Fibroblast of the aortic adventitia (primary cell): ENCODE measurements around the gene CD200R1L. TPM values are rescaled to one million over a fixed set of nuclear protein-coding genes. Genes with fewer than 3 reads are reported as not detected.

ENCODE experiments used
- DNase-seq: peaks from one replicate; pipeline ENCODE4 v3.0.0-alpha.2; 2010; ENCODE audit warnings: low read depth
- H3K4me3 ChIP-seq: 2 replicates; pipeline ENCODE4 v1.5.1; 2011; ENCODE audit warnings: low read depth, mild to moderate bottlenecking, control low read depth, low read length, moderate library complexity
- total RNA-seq: library from RNA; depleted of rRNA; stranded (reverse); fragments of >200 nt; gene quantifications from 2 replicates; pipeline ENCODE4 v1.2.3, GENCODE V29; 2012; ENCODE audit warnings: low replicate concordance
- TF ChIP-seq, protein P1 (sequence below): IDR thresholded peaks from 2 replicates; pipeline ENCODE4 v1.5.1; 2011; ENCODE audit warnings: mild to moderate bottlenecking, low read length, control low read depth, inconsistent platforms; ENCODE audit not compliant: insufficient read depth

The CD200R1L gene
- total RNA-seq, 1 donor, result not detected

DNA sequence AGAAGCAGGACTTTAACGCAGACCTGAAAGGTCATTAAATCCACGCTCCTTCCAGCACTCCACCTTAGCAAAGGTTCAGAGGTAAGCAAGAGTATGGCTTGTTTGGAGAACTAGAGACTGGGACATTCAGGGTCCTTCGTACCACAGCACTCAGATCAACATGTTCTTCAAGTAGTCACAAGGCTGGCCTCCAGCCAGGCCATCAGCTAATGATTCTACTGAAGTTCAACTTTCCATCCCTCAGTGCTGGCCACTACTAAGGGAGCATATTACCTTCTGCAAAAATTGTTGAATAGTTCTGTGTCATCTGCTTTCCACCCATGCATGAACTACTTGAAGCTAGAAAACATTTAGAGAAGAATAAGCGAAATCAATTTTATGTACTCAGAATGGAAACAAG lies 17.6 kb downstream of the CD200R1L start:
- no peak overlapping the region for H3K4me3 ChIP-seq
- TF ChIP-seq, protein P1, sequence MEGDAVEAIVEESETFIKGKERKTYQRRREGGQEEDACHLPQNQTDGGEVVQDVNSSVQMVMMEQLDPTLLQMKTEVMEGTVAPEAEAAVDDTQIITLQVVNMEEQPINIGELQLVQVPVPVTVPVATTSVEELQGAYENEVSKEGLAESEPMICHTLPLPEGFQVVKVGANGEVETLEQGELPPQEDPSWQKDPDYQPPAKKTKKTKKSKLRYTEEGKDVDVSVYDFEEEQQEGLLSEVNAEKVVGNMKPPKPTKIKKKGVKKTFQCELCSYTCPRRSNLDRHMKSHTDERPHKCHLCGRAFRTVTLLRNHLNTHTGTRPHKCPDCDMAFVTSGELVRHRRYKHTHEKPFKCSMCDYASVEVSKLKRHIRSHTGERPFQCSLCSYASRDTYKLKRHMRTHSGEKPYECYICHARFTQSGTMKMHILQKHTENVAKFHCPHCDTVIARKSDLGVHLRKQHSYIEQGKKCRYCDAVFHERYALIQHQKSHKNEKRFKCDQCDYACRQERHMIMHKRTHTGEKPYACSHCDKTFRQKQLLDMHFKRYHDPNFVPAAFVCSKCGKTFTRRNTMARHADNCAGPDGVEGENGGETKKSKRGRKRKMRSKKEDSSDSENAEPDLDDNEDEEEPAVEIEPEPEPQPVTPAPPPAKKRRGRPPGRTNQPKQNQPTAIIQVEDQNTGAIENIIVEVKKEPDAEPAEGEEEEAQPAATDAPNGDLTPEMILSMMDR, result no peak
- DNase-seq, result no peak

DNA sequence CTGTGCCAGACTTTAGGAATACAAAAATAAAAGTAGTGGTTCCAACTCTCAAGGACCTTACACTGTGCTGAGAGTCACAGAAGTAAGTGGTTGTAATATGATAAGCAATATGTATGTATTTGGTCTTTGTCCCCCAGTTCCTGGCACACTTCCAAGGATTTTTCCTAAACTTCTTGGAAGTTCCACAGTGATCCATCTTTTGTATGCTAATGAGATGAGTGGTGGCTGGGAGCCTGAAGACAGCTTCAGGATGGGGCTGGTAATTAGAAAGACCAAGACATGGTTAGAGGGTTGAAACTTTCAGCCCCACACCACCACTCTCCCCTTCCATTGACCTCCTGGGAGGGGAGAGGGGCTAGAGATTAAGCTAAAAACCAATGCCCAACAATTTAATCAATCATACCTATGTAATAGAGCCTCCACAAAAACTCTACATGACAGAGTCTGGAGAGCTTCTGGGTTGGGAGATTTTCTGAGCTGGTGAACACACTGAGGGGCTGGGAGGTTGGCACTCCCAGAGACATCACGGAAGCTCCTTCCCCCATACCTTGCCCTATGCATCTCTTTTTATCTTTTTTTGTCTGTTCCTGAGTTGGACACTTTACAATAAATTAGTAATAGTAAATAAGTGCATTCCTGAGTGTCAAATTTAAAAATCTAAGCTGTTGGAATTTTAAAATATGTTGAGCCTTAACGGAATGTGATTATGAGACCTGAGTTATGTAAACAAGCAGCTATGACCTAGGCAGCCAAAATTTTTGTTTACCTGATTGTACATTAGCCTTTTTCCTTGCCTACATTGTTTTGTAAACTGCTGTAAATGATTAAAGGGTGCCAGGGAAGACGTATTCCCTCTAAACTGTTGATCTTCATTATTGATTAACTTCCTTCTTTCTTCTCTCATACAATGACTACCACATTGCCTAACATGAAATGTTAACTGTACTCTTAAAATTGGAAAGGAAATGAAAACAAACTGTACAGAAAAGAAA lies 24.3 kb downstream of the CD200R1L start:
- no peak for DNase-seq
- no peak overlapping the region for H3K4me3 ChIP-seq
- TF ChIP-seq, protein P1, result no peak

DNA sequence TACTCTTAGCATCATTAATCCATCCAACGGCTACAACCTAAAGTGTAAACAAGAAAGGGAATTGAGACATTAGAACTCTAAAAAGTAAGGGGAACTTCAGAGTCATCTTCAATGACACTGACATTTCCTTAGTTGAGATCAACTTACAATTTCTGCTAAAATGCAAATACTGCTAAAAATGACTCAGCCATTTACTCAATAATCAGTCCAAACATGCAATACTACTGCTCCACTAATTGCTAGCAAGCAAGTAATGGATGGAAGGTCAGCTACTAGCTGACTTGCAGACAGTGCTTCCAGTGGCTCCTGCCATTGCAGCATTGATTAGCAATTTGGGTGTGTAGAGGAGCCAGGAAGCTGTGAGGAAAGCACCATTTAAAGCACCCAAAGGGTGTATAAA lies 28.4 kb downstream of the CD200R1L start:
- peak; percentile 50 for DNase-seq
- TF ChIP-seq, protein P1, result no peak
- H3K4me3 ChIP-seq, result no peak overlapping the region

DNA sequence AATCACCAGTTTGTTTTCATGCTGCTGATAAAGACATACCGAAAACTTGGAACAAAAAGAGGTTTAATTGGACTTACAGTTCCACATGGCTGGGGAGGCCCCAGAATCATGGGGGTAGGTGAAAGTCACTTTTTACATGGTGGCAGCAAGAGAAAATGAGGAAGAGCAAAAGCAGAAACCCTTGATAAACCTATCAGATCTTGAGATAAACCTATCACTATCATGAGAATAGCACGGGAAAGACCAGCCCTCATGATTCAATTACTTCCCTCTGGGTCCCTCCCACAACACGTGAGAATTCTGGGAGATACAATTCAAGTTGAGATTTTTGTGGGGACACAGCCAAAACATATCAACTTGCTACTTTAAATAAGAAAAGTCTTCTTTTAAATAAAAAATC lies 28.9 kb downstream of the CD200R1L start:
- no peak for DNase-seq
- H3K4me3 ChIP-seq, result no peak overlapping the region
- TF ChIP-seq, protein P1, result no peak

DNA sequence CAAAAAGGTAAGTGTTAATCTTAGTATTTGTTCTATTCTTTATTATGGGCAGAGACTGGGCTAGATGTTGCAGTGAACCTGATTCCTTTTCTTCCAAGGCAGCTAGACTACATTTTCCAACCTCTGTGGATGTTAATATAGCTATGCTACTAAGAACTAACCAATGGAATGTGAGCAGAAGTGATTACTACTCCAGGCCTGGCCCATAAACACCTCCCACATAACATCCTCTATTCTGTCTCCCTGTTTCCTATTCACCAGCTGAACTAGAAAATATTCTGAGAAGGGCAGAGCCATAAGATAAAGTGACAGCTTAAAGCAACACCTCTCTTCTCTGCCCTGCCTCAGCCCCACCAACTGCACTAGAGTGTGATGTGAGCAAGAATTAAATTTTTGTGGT lies 29.4 kb downstream of the CD200R1L start:
- peak; percentile 29 for DNase-seq
- TF ChIP-seq, protein P1, result no peak
- no peak overlapping the region for H3K4me3 ChIP-seq

DNA sequence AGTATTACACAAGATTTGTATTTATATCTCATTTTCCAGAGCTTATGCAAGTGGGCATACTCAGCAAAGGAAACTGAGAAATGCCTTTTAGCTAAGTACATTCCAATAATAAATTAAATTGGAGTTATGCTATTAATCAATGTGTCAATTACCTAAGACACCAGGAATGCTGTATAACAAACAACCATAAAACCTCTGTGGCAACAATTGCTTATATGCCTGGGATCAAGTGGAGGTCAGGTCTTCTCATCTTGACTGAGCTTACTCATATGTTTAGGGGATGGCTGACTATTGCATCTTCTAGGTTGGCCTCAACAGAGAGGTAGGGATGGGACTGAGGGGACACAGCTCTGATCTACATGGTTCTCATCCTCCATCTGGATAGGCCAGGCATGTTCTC lies 30.7 kb downstream of the CD200R1L start:
- TF ChIP-seq, protein P1, result no peak
- no peak overlapping the region for H3K4me3 ChIP-seq
- peak; percentile 43 for DNase-seq
